Esophagus (tissue), 2 donors: ENCODE measurements around the gene THAP2. TPM values are rescaled to one million over a fixed set of nuclear protein-coding genes. Genes with fewer than 3 reads are reported as not detected.
A peak's percentile ranks its signal among the peaks of the same experiment; 100 is the strongest.

Experiments used
- H3K27ac ChIP-seq, 2 donors: one replicate each; pipeline ENCODE4 v1.5.1; 2013; ENCODE audit warnings: low read depth in 2 of 2, mild to moderate bottlenecking in 2 of 2, inconsistent platforms in 1 of 2, low read length in 1 of 2, moderate library complexity in 1 of 2
- H3K27me3 ChIP-seq, 2 donors: one replicate each; pipeline ENCODE4 v1.6.1; 2013; ENCODE audit warnings: low read length in 2 of 2, control low read depth in 1 of 2, mild to moderate bottlenecking in 1 of 2; ENCODE audit not compliant: insufficient read depth in 2 of 2, control insufficient read depth in 1 of 2
- H3K36me3 ChIP-seq, 2 donors: one replicate each; pipeline ENCODE4 v1.6.1; 2013; ENCODE audit warnings: low read length in 1 of 2; ENCODE audit not compliant: control insufficient read depth in 2 of 2, insufficient read depth in 2 of 2
- H3K4me1 ChIP-seq, 2 donors: one replicate each; pipeline ENCODE4 v1.6.1; 2013; ENCODE audit warnings: low read length in 1 of 2; ENCODE audit not compliant: control insufficient read depth in 2 of 2, insufficient read depth in 2 of 2
- H3K4me3 ChIP-seq, 2 donors: one replicate each; pipeline ENCODE4 v1.5.1; 2013; ENCODE audit warnings: low read length in 2 of 2, mild to moderate bottlenecking in 2 of 2, low read depth in 1 of 2, moderate library complexity in 1 of 2
- H3K9me3 ChIP-seq, 2 donors: one replicate each; pipeline ENCODE4 v1.6.1; 2013; ENCODE audit warnings: mild to moderate bottlenecking in 2 of 2, low read depth in 1 of 2, low read length in 1 of 2, moderate library complexity in 1 of 2; ENCODE audit not compliant: control insufficient read depth in 2 of 2, insufficient read depth in 1 of 2
- WGBS, 2 donors: extraction: QIAGEN DNeasy Blood & Tissue Kit; methylation state at CpG; one replicate each; pipeline ENCODE4 v1.1.7; 2013; 5-methylcytosine and 5-hydroxymethylcytosine counted together
- polyA plus RNA-seq, 2 donors: library from polyadenylated mRNA; stranded (reverse); fragments of 200-250 nt; gene quantifications; one replicate each; pipeline ENCODE4 v1.2.3, GENCODE V29; 2013
- donor health status: healthy with polysubstance abuse.
- donor health status: Bipolar disorder and iron deficiency.

The THAP2 gene
- polyA plus RNA-seq, 2 donors, result 3.6 to 5.7 TPM

DNA sequence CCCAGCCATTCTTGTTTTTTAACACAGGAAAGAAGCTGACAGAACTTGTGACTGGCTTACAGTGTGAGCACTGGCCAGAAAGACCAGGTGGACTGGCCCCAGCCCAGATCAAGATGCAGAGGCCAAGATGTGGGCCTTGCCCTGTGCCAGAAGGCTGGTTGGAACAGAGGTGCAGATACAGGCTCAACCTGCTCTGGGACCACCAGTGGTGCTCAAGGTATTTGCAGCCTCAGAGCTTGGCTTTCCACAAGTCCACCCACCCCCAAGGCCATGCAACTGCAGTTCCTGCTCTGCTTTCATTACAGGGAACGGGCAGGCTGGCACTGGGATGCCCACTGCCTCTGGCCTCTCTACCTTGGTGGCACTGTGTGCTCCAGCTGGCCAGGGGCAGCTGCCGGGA, 23.8 kb upstream of the THAP2 start:
- Histone ChIP-seq H3K36me3 (peaks cover 3 to 12% of the 10 kb centered on the region in 2 donors), H3K4me3 (no peak overlapping the region), H3K4me1 (no peaks in the 10 kb centered on the region), H3K27ac (peak overlapping the region in 1 of 2 donors; percentile 57), H3K9me3 (no peaks in the 10 kb centered on the region), H3K27me3 (no peaks in the 10 kb centered on the region)
- 79 to 82% methylated on average over 2 of the region's 2 CpGs for WGBS, 2 donors

GRCh38 chr12:71641390-71641789, 22.7 kb upstream of the THAP2 start:
- no peak overlapping the region for H3K4me3 ChIP-seq
- 92 to 93% methylated on average over 2 of the region's 2 CpGs for WGBS, 2 donors
- no peak overlapping the region for H3K27ac ChIP-seq
- no peaks in the 10 kb centered on the region for H3K4me1 ChIP-seq
- no peaks in the 10 kb centered on the region for H3K27me3 ChIP-seq
- H3K9me3 ChIP-seq, result no peaks in the 10 kb centered on the region
- H3K36me3 ChIP-seq, result peaks cover under 1 to 12% of the 10 kb centered on the region in 2 donors

- H3K4me1 ChIP-seq, result no peaks in the 10 kb centered on the region
- no peak overlapping the region for H3K27ac ChIP-seq
- no peaks in the 10 kb centered on the region for H3K9me3 ChIP-seq
- 70 to 77% methylated on average over 2 of the region's 2 CpGs for WGBS, 2 donors
- H3K4me3 ChIP-seq, result no peak overlapping the region
- no peaks in the 10 kb centered on the region for H3K27me3 ChIP-seq
- H3K36me3 ChIP-seq, result peaks cover 0 to 12% of the 10 kb centered on the region in 2 donors
These were observed 21.8 kb upstream of the THAP2 start for GRCh38 chr12:71642264-71642663.

DNA sequence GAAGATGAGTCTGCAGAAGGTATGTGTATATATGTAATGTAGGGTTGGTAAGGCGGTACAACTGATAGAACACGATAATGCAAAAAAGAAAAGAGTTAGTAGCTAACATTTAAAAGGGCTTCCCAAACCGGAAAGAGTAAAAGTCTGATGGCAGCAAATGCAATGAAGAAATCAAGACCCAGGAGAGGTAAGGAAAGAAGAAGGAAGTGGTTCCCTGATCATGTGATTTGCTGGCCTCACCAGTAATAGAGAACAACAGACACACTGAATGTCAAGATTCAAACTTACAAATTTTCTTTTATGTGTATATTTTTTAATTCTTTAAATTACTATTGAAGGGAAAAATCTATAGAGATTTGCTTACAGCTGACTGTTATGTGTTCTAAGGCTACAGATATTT, 18.8 kb upstream of the THAP2 start:
- Histone ChIP-seq H3K27ac (no peak overlapping the region), H3K9me3 (no peaks in the 10 kb centered on the region), H3K4me1 (no peaks in the 10 kb centered on the region), H3K36me3 (peaks cover 0 to 9% of the 10 kb centered on the region in 2 donors), H3K27me3 (no peaks in the 10 kb centered on the region), H3K4me3 (no peak overlapping the region)
- 83 to 91% methylated on average over 3 of the region's 3 CpGs for WGBS, 2 donors

- H3K4me1 ChIP-seq, result no peaks in the 10 kb centered on the region
- WGBS, 2 donors, result 78 to 83% methylated on average over 3 of the region's 3 CpGs
- H3K27me3 ChIP-seq, result no peaks in the 10 kb centered on the region
- no peak overlapping the region for H3K4me3 ChIP-seq
- H3K9me3 ChIP-seq, result no peaks in the 10 kb centered on the region
- H3K27ac ChIP-seq, result no peak overlapping the region
- peaks cover 0 to 6% of the 10 kb centered on the region in 2 donors for H3K36me3 ChIP-seq
These were observed 17.6 kb upstream of the THAP2 start for GRCh38 chr12:71646512-71646911.

GRCh38 chr12:71648537-71648936, 15.6 kb upstream of the THAP2 start:
- Histone ChIP-seq H3K9me3 (no peaks in the 10 kb centered on the region), H3K27ac (no peak overlapping the region), H3K27me3 (no peaks in the 10 kb centered on the region), H3K36me3 (peaks cover 0 to 3% of the 10 kb centered on the region in 2 donors), H3K4me1 (no peaks in the 10 kb centered on the region), H3K4me3 (no peak overlapping the region)
- 44 to 49% methylated on average over 4 of the region's 4 CpGs for WGBS, 2 donors

GRCh38 chr12:71649401-71649800, 14.7 kb upstream of the THAP2 start:
- Histone ChIP-seq H3K27ac (no peak overlapping the region), H3K4me3 (no peak overlapping the region), H3K9me3 (no peaks in the 10 kb centered on the region), H3K27me3 (no peaks in the 10 kb centered on the region), H3K36me3 (peaks cover 0 to 2% of the 10 kb centered on the region in 2 donors), H3K4me1 (no peaks in the 10 kb centered on the region)
- WGBS, 2 donors, result 87 to 89% methylated on average over 2 of the region's 2 CpGs

DNA sequence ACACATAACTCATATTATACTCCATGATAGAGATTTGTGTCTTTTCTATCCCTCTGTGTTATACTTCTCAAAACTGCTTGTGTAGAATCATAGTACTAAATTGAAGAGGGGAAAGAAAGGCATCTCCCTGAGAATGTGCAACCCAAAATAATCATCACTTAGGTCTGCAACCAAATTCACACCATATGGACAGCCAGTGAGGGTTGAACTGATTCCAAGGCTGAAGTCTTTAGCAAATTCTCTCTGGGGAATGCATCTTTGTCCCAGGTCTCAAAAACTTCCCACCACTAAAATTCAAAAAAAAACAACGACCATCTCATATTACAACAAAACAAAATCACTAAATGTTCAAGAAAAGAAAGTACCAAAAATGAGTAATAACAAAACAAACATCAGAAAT, 11.4 kb upstream of the THAP2 start:
- no peaks in the 10 kb centered on the region for H3K9me3 ChIP-seq
- no peaks in the 10 kb centered on the region for H3K4me1 ChIP-seq
- H3K27me3 ChIP-seq, result no peaks in the 10 kb centered on the region
- H3K4me3 ChIP-seq, result no peak overlapping the region
- WGBS, 2 donors, result 87 to 95% methylated on average over 1 of the region's 1 CpG
- no peak overlapping the region for H3K27ac ChIP-seq
- no peaks in the 10 kb centered on the region for H3K36me3 ChIP-seq

GRCh38 chr12:71653137-71653536, 11.0 kb upstream of the THAP2 start:
- Histone ChIP-seq H3K36me3 (no peaks in the 10 kb centered on the region), H3K27me3 (no peaks in the 10 kb centered on the region)
- 94 to 97% methylated on average over 2 of the region's 2 CpGs for WGBS, 2 donors

DNA sequence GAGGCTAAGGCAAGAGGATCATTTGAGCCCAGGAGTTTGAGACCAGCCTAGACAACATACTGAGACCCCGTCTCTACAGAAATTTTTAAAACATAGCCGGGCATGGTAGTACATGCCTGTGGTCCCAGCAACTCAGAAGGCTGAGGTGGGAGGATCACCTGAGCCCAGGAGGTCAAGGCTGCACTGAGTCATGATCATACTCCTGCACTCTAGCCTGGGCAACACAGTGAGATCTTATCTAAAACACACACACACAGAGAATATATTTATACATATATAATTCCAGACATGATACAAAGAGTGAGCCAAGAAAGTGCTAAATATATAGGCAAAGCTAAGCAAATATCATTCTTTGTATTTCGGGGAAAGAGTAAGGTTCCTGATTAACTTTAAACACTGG, 9.9 kb upstream of the THAP2 start:
- no peaks in the 10 kb centered on the region for H3K27me3 ChIP-seq
- H3K27ac ChIP-seq, result no peak overlapping the region
- H3K9me3 ChIP-seq, result no peaks in the 10 kb centered on the region
- no peaks in the 10 kb centered on the region for H3K4me1 ChIP-seq
- WGBS, 2 donors, result 81 to 82% methylated on average over 3 of the region's 3 CpGs
- H3K4me3 ChIP-seq, result no peak overlapping the region
- no peaks in the 10 kb centered on the region for H3K36me3 ChIP-seq

More at GRCh38 chr12:71653137-71653536, 11.0 kb upstream of the THAP2 start:
- H3K4me3 ChIP-seq, result no peak overlapping the region
- no peak overlapping the region for H3K27ac ChIP-seq
- H3K9me3 ChIP-seq, result no peaks in the 10 kb centered on the region
- no peaks in the 10 kb centered on the region for H3K4me1 ChIP-seq
